WTC11 (cell line): ENCODE results near the gene PEBP1.

Experiments used
- CTCF ChIP-seq: fragments of 200-600 bp; IDR thresholded peaks from 2 replicates; pipeline ENCODE4 v1.8.0; 2022; ENCODE audit warnings: antibody characterized with exemption
- E2F4 ChIP-seq: sonication (generic); formaldehyde crosslinking; IDR thresholded peaks from 2 replicates; pipeline ENCODE4 v1.8.1; 2022; ENCODE audit warnings: low read depth, mild to moderate bottlenecking, moderate library complexity, missing genetic modification reagents, borderline replicate concordance
- JUN ChIP-seq: sonication (generic); formaldehyde crosslinking; IDR thresholded peaks from 2 replicates; pipeline ENCODE4 v1.8.0; 2023; ENCODE audit warnings: mild to moderate bottlenecking, missing genetic modification reagents
- MLX ChIP-seq: sonication (generic); formaldehyde crosslinking; IDR thresholded peaks from 2 replicates; pipeline ENCODE4 v1.8.1; 2023; ENCODE audit warnings: mild to moderate bottlenecking, missing genetic modification reagents, moderate library complexity
- NR1H2 ChIP-seq: sonication (generic); formaldehyde crosslinking; IDR thresholded peaks from 2 replicates; pipeline ENCODE4 v1.9.0; 2021; ENCODE audit warnings: mild to moderate bottlenecking, moderate library complexity, missing genetic modification reagents
- NR2C2 ChIP-seq: sonication (generic); formaldehyde crosslinking; IDR thresholded peaks from 2 replicates; pipeline ENCODE4 v1.8.0; 2022; ENCODE audit warnings: mild to moderate bottlenecking, missing genetic modification reagents
- ZSCAN18 ChIP-seq: fragments of 250-450 bp; sonication (Bioruptor Pico); IDR thresholded peaks from 2 replicates; pipeline ENCODE4 v2.1.2; 2022; ENCODE audit warnings: mild to moderate bottlenecking, moderate library complexity
- TF ChIP-seq, protein P1 (sequence below): sonication (generic); formaldehyde crosslinking; IDR thresholded peaks from 2 replicates; pipeline ENCODE4 v1.8.0; 2022; ENCODE audit warnings: mild to moderate bottlenecking, missing genetic modification reagents

DNA sequence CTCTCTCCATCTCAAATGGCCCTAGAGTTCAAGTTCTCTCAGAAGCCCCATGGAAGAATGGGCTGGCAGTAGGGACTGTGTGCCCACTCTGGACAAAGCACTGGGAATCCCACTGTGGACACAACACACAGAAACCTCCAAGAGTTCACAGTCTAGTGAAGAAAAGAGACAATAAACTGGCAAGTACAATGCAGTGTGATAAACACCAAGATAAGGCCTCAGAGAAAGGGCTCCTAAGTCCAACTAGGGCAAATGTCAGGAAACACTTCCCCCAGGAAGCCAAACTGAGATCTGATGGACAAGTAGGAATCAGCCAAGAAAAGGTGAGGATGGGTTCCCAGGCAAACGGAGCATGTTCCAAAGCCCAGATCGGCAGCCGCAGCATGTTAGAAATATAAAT is 37.5 kb upstream of the PEBP1 start:
- TF ChIP-seq MLX (no peak), CTCF (no peak), JUN (no peak), NR1H2 (CRISPR knock-in tag) (no peak), E2F4 (CRISPR knock-in tag) (no peak), NR2C2 (CRISPR knock-in tag) (no peak), ZSCAN18 (CRISPR knock-in tag) (no peak)
- TF ChIP-seq, protein P1, sequence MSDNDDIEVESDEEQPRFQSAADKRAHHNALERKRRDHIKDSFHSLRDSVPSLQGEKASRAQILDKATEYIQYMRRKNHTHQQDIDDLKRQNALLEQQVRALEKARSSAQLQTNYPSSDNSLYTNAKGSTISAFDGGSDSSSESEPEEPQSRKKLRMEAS (CRISPR knock-in tag), result no peak
